ENCODE results near the gene KIRREL3.

KIRREL3 gene

GRCh38 chr11:126430581-126431335 lies 569.8 kb downstream of the KIRREL3 start:
- no peak for DNase-seq

GRCh38 chr11:126426820-126427749 lies 573.5 kb downstream of the KIRREL3 start:
- no peak for DNase-seq

- DNase-seq: no peak
Observed at GRCh38 chr11:126426106-126426505, 574.5 kb downstream of the KIRREL3 start.

GRCh38 chr11:126424471-126425039 lies 576.0 kb downstream of the KIRREL3 start:
- DNase-seq: no peak

- DNase-seq: no peak
Observed at GRCh38 chr11:126423743-126424142, 576.8 kb downstream of the KIRREL3 start.

GRCh38 chr11:126423154-126423553 lies 577.4 kb downstream of the KIRREL3 start:
- no peak for DNase-seq

GRCh38 chr11:126422446-126422845 lies 578.1 kb downstream of the KIRREL3 start:
- DNase-seq: no peak

GRCh38 chr11:126421271-126421671 lies 579.3 kb downstream of the KIRREL3 start:
- no peak for DNase-seq

GRCh38 chr11:126420698-126421256 lies 579.8 kb downstream of the KIRREL3 start:
- DNase-seq: no peak

GRCh38 chr11:126419801-126420697 lies 580.5 kb downstream of the KIRREL3 start:
- no peak for DNase-seq

- DNase-seq: no peak
Observed at GRCh38 chr11:126418887-126419286, 581.7 kb downstream of the KIRREL3 start.

GRCh38 chr11:126417091-126417862 lies 583.3 kb downstream of the KIRREL3 start:
- DNase-seq: no peak

- peak; percentile 48 for DNase-seq
Observed at GRCh38 chr11:126416542-126417090, 584.0 kb downstream of the KIRREL3 start.

- no peak for DNase-seq
Observed at GRCh38 chr11:126415669-126416420, 584.7 kb downstream of the KIRREL3 start.

- no peak for DNase-seq
Observed at GRCh38 chr11:126415128-126415527, 585.4 kb downstream of the KIRREL3 start.

- DNase-seq: no peak
Observed at GRCh38 chr11:126414615-126415014, 586.0 kb downstream of the KIRREL3 start.

- DNase-seq: no peak
Observed at GRCh38 chr11:126413843-126414405, 586.6 kb downstream of the KIRREL3 start.

- no peak for DNase-seq
Observed at GRCh38 chr11:126413426-126413825, 587.1 kb downstream of the KIRREL3 start.

GRCh38 chr11:126411971-126412381 lies 588.6 kb downstream of the KIRREL3 start:
- no peak for DNase-seq

- no peak for DNase-seq
Observed at GRCh38 chr11:126410649-126411048, 589.9 kb downstream of the KIRREL3 start.

Measured in NCI-H187 treated with DMSO at 0.1 percent for 48 hours (cell line).